ENCODE results near the gene PHGDH.
"Not testable (repeated sequence)": the region's sequence is repeated elsewhere in the genome, so short reads cannot be mapped to it uniquely, and the experiment has no call there.

PHGDH gene

DNA sequence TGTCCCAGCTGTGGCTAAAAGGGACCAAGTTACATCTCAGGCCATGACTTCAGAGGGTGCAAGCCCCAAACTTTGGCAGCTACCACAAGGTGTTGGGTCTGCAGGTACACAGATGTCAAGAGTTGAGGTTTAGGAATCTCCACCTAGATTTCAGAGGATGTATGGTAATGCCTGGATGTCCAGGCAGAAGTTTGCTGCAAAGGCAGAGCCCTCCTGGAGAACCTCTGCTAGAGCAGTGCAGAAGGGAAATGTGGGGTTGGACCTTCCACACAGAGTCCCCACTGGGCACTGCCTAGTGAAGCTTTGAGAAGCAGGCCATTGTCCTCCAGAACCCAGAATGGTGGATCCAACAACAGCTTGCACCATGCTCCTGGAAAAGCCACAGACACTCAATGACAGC, 10.1 kb upstream of the PHGDH start:
- Histone ChIP-seq H3K36me3 (ENCODE audit: insufficient read depth, low read length) (no peaks in the 10 kb centered on the region), H3K27me3 (ENCODE audit: control insufficient read depth, insufficient read depth, low read length) (peaks cover 32% of the 10 kb centered on the region), H3K4me2 (ENCODE audit: low read length) (no peak overlapping the region), H3K4me1 (ENCODE audit: control insufficient read depth, insufficient read depth, low read length) (peaks cover 9% of the 10 kb centered on the region), H3K9ac (ENCODE audit: low read depth, low read length) (no peak overlapping the region), H3K4me3 (ENCODE audit: low read length) (no peak overlapping the region), H3K9me3 (replicated peaks; ENCODE audit: low read length) (no peaks in the 10 kb centered on the region)

DNA sequence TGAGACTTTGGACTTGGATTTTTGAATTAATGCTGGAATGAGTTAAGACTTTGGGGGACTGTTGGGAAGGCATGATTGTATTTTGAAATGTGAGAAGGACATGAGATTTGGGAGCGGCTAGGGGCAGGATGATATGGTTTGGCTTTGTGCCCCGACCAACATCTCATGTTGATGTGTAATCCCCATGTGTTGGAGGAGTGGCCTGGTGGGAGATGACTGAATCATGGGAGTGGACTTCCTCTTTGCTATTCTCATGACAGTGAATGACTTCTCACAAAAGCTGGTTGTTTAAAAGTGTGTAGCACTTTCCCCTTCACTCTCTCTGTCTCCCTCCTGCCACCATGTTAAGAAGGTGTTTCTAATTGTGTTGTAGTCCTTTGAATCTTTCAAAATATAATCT, 9.3 kb upstream of the PHGDH start:
- Histone ChIP-seq H3K9me3 (replicated peaks; ENCODE audit: low read length) (no peaks in the 10 kb centered on the region), H3K4me3 (ENCODE audit: low read length) (no peak overlapping the region), H3K4me2 (ENCODE audit: low read length) (no peak overlapping the region), H3K4me1 (ENCODE audit: control insufficient read depth, insufficient read depth, low read length) (peaks cover 9% of the 10 kb centered on the region), H3K27me3 (ENCODE audit: control insufficient read depth, insufficient read depth, low read length) (peaks cover 26% of the 10 kb centered on the region), H3K36me3 (ENCODE audit: insufficient read depth, low read length) (no peaks in the 10 kb centered on the region), H3K9ac (ENCODE audit: low read depth, low read length) (no peak overlapping the region)

DNA sequence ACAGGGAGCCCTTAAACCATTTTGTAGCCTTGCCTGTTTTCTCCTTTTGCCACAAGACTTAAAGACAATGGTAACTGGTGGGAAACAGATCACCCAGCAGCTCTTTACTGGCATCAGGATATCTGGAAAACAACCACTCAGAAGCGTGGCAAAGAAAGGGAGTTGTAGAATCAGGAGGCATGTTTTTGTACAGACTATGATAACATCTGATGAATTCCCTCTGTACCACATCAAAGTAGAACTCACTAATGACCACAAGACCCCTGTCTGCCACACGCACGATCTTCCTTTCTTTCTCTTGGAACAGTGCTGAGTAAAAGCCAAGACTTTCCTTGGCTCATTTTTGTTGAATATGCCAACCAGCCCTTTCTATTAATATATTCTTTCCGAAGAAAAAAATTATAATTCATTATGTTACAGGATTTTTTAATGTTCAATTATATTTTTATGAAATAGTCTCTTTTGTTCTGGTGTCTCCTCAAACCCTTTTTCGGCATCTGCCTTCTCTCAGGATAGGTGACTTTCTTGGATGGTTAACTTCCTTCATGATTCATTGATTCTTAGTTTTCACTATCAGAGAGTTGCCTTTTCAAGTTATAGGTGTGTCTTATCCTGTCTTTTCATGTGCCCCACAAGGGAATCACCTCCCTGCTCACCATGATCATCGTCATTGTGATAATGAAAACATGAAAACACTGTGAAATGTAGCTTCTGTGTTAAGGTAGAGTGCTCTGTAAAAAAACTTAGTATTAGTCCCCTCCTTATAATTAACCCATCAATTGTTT, 7.9 kb upstream of the PHGDH start:
- H3K4me2 ChIP-seq (ENCODE audit: low read length), result no peak overlapping the region
- no peaks in the 10 kb centered on the region for H3K9me3 ChIP-seq (replicated peaks; ENCODE audit: low read length)
- peaks cover 9% of the 10 kb centered on the region for H3K4me1 ChIP-seq (ENCODE audit: control insufficient read depth, insufficient read depth, low read length)
- H3K27me3 ChIP-seq (ENCODE audit: control insufficient read depth, insufficient read depth, low read length), result peaks cover 24% of the 10 kb centered on the region
- no peaks in the 10 kb centered on the region for H3K36me3 ChIP-seq (ENCODE audit: insufficient read depth, low read length)
- no peak overlapping the region for H3K9ac ChIP-seq (ENCODE audit: low read depth, low read length)
- no peak overlapping the region for H3K4me3 ChIP-seq (ENCODE audit: low read length)

DNA sequence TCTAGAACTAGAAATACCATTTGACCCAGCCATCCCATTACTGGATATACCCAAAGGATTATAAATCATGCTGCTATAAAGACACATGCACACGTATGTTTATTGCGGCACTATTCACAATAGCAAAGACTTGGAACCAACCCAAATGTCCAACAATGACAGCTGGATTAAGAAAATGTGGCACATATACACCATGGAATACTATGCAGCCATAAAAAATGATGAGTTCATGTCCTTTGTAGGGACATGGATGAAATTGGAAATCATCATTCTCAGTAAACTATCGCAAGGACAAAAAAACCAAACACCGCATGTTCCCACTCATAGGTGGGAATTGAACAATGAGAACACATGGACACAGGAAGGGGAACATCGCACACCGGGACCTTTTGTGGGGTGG, 5.1 kb upstream of the PHGDH start:
- H3K36me3 ChIP-seq (ENCODE audit: insufficient read depth, low read length); H3K4me1 ChIP-seq (ENCODE audit: control insufficient read depth, insufficient read depth, low read length); H3K9me3 ChIP-seq (replicated peaks; ENCODE audit: low read length); H3K4me2 ChIP-seq (ENCODE audit: low read length); H3K4me3 ChIP-seq (ENCODE audit: low read length); H3K9ac ChIP-seq (ENCODE audit: low read depth, low read length): not testable (repeated sequence)
- H3K27me3 ChIP-seq (ENCODE audit: control insufficient read depth, insufficient read depth, low read length), result peaks cover 24% of the 10 kb centered on the region

DNA sequence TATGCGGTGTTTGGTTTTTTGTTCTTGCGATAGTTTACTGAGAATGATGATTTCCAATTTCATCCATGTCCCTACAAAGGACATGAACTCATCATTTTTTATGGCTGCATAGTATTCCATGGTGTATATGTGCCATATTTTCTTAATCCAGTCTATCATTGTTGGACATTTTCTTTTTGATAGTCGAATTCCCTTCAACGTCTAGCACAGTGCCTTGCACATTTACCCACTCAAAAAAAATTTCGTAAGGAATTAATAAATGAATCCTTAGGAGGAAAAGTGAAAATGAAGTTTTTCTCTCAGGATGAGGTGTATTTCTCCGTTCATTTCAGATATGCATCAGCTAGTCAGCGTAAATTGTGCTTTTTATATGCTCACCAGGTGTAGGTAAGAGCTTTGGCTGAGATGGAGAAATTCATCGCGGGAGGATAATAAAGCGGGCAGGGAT, 354 bp upstream of the PHGDH start:
- peak overlapping the region; percentile 73 for H3K4me3 ChIP-seq (ENCODE audit: low read length)
- not testable (repeated sequence) for H3K36me3 ChIP-seq (ENCODE audit: insufficient read depth, low read length); H3K9me3 ChIP-seq (replicated peaks; ENCODE audit: low read length); H3K9ac ChIP-seq (ENCODE audit: low read depth, low read length)
- peak overlapping the region; percentile 90 for H3K4me2 ChIP-seq (ENCODE audit: low read length)
- peaks cover 16% of the 10 kb centered on the region for H3K4me1 ChIP-seq (ENCODE audit: control insufficient read depth, insufficient read depth, low read length)
- peaks cover 21% of the 10 kb centered on the region for H3K27me3 ChIP-seq (ENCODE audit: control insufficient read depth, insufficient read depth, low read length)

DNA sequence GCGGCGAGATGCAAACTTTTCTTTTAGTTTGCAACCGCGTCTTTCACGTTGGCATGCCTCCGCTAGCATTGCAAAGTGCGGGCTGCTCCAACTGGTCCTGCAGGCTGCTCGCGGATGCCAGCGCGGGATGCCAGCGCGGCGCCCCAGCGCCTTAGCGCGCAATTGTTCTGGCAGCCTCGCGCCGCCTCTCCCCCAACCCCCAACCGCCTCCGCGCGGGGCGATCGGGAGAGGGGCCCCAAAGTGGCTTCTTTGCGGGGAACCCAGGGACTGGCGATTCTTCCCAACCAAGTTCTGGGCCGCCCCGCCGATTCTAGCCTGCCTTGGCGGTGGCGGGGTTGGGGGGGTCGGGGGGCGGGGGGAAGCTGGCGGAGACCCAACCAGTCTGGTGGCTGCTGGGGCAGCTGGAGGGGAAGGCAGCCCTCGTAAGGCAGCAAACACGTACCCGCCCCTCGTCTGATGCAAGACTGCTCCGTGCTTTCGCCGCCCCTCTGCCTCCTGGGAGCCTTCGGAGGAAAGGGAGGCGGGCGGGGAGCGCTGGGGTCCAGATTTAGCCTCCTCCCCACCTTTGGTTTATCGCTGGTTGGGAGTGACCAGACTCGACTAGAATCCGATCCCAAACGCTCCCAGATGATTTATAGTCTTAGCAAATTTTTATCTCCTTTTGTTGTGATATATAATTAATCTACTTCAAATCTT, 756 bp downstream of the PHGDH start:
- Histone ChIP-seq H3K9ac (ENCODE audit: low read depth, low read length) (peak overlapping the region; percentile 59), H3K4me2 (ENCODE audit: low read length) (peak overlapping the region; percentile 90), H3K4me3 (ENCODE audit: low read length) (peak overlapping the region; percentile 73), H3K36me3 (ENCODE audit: insufficient read depth, low read length) (no peaks in the 10 kb centered on the region), H3K9me3 (replicated peaks; ENCODE audit: low read length) (no peaks in the 10 kb centered on the region), H3K4me1 (ENCODE audit: control insufficient read depth, insufficient read depth, low read length) (peaks cover 16% of the 10 kb centered on the region), H3K27me3 (ENCODE audit: control insufficient read depth, insufficient read depth, low read length) (peaks cover 21% of the 10 kb centered on the region)

DNA sequence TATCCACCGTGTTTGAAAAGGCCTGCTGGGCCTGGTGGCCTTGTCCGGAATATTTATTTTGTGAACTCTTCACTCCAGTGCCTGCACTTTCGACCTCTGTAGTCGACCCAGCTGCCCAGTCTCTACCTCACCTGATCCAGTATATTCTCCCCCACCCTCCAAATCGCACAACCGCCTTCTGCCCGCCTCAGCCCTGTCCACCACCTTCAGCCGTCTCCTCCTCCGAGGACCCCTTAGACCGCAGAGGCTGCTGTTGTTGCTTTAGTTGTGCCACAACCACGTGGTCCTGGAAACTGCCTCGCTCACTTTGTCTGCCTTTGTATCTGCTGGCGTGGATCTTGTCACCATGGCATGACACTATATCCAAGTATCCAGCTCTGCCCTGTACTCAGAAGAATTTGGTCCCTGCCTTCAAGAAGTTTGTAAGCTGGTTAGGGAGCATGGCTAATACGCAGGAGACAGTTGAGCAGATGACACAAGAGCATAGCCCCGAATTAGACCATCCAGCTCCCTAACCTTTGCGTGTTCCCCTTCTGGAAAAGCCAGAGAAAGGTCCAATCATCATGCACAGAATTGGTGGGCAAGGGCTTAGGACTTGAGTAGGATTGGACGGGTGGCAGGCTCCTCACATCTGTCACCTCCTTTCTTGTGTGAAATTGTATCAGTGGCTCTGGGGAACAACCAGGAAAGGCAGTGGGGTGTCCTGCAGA, 1.5 kb downstream of the PHGDH start:
- Histone ChIP-seq H3K36me3 (ENCODE audit: insufficient read depth, low read length) (no peaks in the 10 kb centered on the region), H3K4me2 (ENCODE audit: low read length) (peak overlapping the region; percentile 90), H3K9ac (ENCODE audit: low read depth, low read length) (peak overlapping the region; percentile 59), H3K27me3 (ENCODE audit: control insufficient read depth, insufficient read depth, low read length) (peaks cover 20% of the 10 kb centered on the region), H3K9me3 (replicated peaks; ENCODE audit: low read length) (no peaks in the 10 kb centered on the region), H3K4me3 (ENCODE audit: low read length) (peak overlapping the region; percentile 73), H3K4me1 (ENCODE audit: control insufficient read depth, insufficient read depth, low read length) (peaks cover 16% of the 10 kb centered on the region)

DNA sequence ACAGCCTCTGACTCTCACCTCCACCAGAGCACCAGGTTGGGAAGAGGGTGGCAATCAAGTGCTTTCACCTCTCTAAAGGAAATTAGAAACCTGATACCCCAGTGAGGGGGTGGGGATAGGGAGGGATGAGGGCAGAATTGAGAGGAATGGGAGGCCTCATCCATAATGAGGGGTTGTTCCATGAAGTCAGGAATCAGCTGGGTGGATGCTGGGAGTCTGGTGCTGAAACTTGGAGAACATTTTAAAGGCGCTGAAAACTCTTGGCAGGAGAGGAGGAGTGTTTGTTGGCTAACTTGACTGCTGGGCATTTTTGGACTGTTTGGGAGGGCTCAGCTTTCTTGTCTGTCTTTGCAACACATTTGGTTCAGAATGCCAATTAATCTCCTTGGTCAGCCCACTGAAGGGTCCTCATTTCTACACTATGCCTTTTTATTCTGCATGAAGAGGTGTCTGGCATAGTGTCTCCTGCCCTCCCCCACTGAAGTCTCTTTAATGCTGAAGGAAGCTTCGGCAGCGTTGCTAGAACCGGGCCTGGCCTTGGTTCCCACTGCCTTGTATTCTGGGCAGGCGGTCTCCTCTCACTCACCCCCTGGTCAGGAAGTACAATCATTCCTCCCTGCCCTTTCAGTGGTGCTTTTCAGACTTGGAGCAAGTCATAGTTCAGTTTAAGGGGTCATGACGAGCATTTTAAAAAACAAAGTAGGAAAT, 2.2 kb downstream of the PHGDH start:
- Histone ChIP-seq H3K9me3 (replicated peaks; ENCODE audit: low read length) (no peaks in the 10 kb centered on the region), H3K9ac (ENCODE audit: low read depth, low read length) (no peak overlapping the region), H3K4me3 (ENCODE audit: low read length) (peak overlapping the region; percentile 73), H3K36me3 (ENCODE audit: insufficient read depth, low read length) (no peaks in the 10 kb centered on the region), H3K4me1 (ENCODE audit: control insufficient read depth, insufficient read depth, low read length) (peaks cover 16% of the 10 kb centered on the region), H3K4me2 (ENCODE audit: low read length) (peak overlapping the region; percentile 90), H3K27me3 (ENCODE audit: control insufficient read depth, insufficient read depth, low read length) (peaks cover 13% of the 10 kb centered on the region)

DNA sequence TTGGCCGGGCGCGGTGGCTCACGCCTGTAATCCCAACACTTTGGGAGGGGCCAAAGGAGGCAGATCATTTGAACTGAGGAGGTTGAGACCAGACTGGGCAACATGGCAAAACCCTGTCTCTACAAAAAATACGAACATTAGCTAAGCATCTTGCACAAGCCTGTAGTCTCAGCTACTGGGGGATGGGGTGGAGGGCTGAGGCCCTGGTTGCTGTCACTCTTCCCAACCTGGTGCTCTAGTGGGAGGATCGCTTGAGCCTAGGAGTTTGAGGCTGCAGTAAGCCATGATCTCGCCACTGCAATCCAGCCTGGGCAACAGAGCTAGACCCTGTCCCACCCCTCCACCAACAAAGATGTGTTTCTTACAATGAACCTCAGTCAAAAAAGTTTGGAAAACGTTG, 2.8 kb downstream of the PHGDH start:
- no peak overlapping the region for H3K4me3 ChIP-seq (ENCODE audit: low read length)
- peaks cover 8% of the 10 kb centered on the region for H3K27me3 ChIP-seq (ENCODE audit: control insufficient read depth, insufficient read depth, low read length)
- no peak overlapping the region for H3K9ac ChIP-seq (ENCODE audit: low read depth, low read length)
- H3K4me1 ChIP-seq (ENCODE audit: control insufficient read depth, insufficient read depth, low read length), result peaks cover 16% of the 10 kb centered on the region
- no peaks in the 10 kb centered on the region for H3K9me3 ChIP-seq (replicated peaks; ENCODE audit: low read length)
- peak overlapping the region; percentile 90 for H3K4me2 ChIP-seq (ENCODE audit: low read length)
- no peaks in the 10 kb centered on the region for H3K36me3 ChIP-seq (ENCODE audit: insufficient read depth, low read length)

DNA sequence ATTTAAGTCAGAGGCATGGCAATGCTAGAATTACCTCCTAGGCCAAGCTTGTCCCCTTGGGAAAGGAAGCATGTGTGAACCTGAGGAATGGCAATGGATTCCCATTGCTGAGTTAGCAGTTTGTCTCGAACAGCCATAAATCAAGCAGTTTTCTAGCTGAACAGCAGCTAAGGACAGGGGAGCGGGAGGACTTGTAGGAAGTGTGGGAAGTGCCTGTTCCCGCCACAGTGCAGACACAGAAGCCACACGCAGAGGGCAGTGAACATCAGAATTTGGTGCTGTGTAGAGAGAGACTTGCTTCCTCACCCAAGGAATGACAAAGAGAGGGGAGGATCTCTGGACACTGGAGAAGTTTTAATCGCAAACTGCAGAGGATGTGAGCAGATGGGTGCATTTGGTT, 3.8 kb downstream of the PHGDH start:
- Histone ChIP-seq H3K4me3 (ENCODE audit: low read length) (no peak overlapping the region), H3K36me3 (ENCODE audit: insufficient read depth, low read length) (no peaks in the 10 kb centered on the region), H3K4me2 (ENCODE audit: low read length) (no peak overlapping the region), H3K9ac (ENCODE audit: low read depth, low read length) (no peak overlapping the region), H3K27me3 (ENCODE audit: control insufficient read depth, insufficient read depth, low read length) (no peaks in the 10 kb centered on the region), H3K9me3 (replicated peaks; ENCODE audit: low read length) (no peaks in the 10 kb centered on the region), H3K4me1 (ENCODE audit: control insufficient read depth, insufficient read depth, low read length) (peaks cover 16% of the 10 kb centered on the region)

DNA sequence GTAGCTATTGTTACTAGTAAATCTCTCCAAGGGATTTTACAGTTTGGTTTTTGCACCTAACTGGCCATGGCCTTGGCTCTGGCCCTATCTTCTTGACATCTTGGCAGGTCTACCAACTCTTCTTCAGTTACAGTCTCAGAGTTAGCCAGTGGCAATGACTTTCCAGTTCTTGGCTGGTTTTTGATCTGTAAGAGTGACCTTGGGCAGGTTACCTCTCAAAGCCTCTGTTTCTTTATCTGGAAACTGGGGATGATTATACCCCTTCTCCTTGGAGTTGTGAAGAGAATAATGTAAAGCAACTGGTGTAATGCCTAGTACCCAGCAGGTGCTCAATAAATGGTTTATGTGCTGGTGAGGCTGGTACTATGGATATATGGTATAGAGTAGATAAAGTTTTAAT, 6.7 kb downstream of the PHGDH start:
- Histone ChIP-seq H3K4me2 (ENCODE audit: low read length) (no peak overlapping the region), H3K27me3 (ENCODE audit: control insufficient read depth, insufficient read depth, low read length) (no peaks in the 10 kb centered on the region), H3K36me3 (ENCODE audit: insufficient read depth, low read length) (peaks cover 6% of the 10 kb centered on the region), H3K9ac (ENCODE audit: low read depth, low read length) (no peak overlapping the region), H3K4me3 (ENCODE audit: low read length) (no peak overlapping the region), H3K4me1 (ENCODE audit: control insufficient read depth, insufficient read depth, low read length) (peaks cover 8% of the 10 kb centered on the region), H3K9me3 (replicated peaks; ENCODE audit: low read length) (no peaks in the 10 kb centered on the region)
